NCI-H82 treated with DMSO at 0.1 percent for 48 hours (cell line): Measurements from ENCODE around the gene USE1.

Experiments used
- DNase-seq: peaks from one replicate; lab custom pipeline; 2025; ENCODE audit not compliant: unreplicated experiment; lab: John Stamatoyannopoulos, UW

USE1 gene

DNA sequence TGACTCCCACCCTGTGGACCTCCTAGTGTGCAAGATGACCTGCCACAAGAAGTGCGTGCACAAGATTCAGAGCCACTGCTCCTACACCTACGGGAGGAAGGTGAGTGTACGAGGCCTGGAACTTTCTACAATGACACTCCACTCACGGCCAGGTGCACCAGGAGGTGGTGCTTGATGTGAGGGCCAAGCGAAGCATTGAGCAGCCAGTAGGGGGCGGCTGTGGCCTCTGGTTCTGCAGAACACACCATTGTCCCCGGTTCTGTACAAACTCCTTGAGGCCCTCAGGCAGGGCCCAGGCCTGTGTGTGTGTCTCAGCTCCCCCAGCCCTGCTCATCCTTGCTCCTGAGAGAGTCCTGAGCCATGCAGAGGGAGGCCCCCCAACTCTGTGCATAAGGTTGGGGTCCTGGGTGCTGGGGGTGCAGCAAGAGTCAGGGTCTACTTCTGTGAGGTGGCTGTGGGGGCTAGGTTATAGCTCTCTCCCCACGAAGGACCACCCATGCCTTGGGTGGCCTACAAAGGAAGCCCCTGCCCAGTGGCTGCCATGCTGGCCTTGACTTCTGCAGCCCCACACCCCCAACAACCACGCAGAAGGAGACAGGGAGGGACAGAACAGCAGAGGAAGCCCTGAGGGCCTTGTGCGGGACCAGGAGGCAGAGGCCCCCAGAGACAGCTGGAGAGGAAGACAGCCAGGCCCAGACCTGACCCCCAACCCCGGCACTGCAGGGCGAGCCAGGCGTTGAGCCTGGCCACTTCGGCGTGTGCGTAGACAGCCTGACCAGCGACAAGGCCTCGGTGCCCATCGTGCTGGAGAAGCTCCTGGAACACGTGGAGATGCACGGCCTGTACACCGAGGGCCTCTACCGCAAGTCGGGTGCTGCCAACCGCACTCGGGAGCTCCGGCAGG lies 9.7 kb upstream of the USE1 start:
- peak; percentile 19 for DNase-seq

DNA sequence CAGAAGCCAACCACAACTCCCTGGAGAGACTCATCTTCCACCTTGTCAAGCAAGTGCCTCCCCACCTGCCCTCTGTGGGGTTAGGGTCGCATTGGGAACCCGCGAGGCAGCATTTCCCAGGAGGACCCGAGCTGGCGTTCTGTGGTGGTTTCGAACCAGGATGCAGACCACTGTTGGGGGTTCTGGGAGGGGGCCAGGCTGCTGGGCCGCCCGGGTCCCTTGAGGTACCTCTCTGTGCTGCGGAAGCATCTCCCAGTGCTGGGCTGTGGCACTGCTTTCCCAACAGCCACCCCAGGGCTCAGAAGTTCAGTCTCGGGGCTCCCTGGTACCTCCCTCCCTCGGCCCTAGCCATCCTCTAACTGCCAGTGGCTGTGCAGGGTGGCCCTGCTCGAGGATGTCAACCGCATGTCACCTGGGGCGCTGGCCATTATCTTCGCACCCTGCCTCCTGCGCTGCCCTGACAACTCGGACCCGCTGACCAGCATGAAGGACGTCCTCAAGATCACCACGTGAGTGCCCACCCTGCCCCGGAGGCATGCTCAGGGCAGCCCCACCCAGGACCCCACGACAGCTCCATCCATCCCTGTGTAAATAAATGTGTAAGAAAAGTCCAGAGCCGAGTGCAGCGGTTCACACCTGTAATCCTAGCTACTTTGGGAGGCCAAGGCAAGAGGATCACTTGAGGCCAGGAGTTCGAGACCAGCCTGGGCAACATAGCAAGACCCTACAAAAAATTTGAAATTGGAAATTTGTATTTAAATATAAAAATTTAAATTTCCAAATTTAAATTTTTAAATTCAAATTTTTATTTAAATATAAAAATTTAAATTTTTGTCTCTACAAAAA lies 8.2 kb upstream of the USE1 start:
- no peak for DNase-seq

DNA sequence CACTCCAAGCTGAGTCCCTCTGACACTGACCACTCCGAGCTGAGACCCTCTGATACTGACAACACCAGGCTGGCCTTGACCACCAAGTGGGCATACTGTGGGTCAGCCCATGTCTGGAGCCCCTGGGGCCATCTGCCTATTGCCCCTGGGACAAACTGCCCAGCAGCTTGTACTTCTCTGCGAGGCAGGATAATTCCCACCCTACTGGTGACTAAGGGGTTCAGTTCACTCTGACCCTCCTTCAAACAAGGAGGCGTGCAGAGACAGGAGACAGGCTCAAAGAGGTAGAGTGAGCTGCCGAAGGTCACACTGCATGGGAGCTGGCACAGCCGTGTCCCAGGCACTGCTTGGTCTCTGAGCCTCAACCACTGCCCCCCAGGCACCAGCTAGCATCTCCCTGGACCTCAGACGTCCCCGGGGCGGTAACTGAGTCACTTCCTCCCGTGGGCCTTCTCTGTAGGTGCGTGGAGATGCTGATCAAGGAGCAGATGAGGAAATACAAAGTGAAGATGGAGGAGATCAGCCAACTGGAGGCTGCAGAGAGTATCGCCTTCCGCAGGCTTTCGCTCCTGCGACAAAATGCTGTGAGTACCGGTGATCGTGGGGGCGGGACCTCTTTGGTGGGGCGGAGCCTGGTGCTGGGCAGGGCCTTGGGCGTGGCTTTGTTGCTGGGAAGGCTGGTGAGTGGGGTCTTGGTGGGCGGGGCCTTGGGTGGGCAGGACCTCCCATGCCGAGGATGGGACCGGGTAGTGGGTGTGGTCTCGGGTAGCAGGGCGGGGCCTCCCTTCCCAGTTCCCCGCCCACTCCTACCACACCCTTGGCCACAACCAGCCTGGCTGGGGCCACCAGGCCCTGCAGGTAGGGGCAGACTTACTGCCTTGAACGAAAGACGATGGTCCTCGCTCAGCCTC lies 5.8 kb upstream of the USE1 start:
- DNase-seq: peak; percentile 60

DNA sequence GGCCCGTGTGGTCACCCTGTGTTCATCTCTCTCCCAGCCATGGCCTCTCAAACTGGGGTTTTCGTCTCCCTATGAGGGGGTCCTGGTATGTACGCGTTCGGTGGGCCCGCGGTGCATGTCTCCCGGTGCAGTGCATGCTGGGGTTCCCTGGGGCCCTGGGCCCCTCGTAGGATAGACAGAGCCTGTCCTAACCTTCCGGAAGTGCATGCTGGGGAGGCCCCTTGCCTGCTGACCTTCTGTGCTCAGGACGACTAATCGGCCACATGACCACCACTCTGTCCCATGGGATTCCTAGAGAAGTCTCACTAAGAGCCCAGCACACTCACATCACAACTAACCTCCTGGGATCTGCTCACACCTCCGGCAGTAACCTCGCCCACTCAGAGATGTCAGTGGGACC lies 4.9 kb upstream of the USE1 start:
- DNase-seq: no peak

DNA sequence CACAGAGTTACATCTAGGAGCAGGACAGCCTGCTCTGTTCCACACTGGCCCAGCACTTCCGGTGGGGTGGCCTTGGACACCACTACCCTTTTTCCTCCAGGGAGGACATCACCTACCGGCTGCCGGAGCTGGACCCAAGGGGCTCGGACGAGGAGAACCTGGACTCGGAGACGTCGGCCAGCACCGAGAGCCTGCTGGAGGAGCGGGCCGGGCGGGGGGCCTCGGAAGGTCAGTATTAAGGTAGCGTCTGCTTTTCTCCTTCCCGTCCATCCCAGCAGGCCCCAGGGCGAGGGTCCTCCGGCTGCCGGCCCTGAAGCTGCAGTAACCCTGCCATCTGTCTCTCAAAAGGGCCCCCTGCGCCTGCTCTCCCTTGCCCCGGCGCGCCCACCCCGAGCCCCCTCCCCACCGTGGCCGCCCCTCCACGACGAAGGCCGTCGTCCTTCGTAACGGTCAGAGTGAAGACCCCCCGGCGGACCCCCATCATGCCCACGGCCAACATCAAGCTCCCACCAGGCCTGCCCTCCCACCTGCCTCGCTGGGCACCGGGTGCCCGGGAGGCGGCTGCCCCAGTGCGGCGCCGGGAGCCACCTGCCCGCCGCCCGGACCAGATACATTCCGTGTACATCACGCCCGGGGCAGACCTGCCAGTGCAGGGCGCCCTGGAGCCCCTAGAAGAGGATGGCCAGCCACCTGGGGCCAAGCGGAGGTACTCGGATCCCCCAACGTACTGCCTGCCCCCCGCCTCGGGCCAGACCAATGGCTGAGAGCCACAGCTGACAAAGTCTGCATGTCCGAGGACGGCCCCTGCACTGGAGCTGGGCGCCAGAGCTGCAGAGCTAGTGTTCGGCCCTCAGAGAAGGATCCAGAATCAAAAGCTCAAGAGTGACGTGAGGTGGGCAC lies 3.4 kb upstream of the USE1 start:
- DNase-seq: no peak

DNA sequence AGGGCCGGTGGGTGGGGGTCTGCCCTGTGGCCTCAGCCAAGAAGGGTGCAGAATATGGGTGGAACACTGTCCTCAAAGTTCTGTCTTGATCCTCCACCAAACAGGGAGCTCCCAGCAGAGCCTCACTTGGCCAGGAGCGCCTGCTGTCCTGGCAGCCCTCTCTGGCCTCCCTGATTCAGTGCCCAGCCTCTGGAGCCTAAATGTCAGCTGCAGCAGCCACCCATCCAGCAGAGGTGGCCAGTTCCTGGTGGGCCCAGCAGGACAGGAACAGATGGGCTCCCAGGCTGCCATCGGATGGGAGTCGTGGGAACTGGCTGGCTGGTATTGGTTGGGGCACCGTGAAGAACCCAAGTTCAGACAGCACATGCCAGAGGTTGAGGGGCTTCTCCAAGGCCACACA lies 1.8 kb upstream of the USE1 start:
- no peak for DNase-seq

DNA sequence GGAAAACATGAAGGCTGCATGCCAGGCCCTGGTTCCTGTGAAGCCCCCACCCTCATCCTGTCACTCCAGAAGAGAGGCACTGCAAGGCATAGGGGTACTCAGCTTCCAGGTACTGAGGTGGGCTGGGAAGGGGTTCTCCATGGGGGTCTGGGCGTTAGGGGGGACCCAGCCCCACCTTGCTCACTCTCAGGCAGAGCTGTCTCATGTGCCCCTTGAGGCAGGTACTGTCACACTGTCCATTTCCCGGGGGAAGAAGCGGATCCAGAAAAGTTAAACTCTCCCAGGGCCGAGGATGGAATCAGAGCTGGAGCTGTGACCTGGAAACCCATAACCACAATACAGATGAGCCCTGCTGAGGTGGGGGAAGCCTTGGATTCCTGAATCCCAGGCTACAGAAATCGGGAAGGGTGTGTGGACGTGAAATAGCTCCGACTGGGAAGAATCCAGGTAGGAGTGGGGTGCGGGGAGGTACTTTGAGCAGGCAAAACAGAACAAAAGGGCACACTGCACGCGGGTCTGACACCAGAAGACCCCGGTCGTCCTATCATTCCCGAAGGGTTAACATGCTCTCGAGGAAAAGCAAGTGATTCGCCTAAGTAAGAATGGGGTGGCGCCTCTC lies 540 bp upstream of the USE1 start:
- DNase-seq: no peak

DNA sequence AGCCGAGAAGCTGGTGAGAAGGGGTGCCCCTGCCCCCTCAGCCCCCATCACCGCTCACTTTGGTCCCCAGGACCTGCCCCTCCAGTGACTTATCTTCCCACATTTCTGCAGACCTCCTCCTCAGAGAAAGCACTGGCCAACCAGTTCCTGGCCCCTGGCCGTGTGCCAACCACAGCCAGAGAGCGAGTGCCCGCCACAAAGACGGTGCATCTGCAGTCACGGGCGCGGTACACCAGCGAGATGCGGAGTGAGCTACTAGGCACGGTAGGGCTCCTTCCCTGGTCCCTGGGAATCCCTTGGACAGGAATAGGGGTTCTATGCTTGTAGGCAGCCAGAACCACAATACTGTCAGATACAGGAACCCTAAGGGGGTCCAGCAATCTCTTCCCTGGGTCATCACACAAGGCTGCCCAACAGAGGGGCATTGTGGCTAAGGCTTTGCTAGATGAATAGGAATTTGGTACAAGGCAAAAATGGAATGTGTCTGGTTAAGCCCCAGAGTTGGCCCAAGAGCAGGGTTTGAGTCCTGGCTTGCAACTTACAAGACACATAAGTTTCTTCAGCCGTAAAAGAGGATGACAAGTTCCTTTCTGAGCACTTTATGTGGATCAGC lies 1.0 kb downstream of the USE1 start:
- no peak for DNase-seq

DNA sequence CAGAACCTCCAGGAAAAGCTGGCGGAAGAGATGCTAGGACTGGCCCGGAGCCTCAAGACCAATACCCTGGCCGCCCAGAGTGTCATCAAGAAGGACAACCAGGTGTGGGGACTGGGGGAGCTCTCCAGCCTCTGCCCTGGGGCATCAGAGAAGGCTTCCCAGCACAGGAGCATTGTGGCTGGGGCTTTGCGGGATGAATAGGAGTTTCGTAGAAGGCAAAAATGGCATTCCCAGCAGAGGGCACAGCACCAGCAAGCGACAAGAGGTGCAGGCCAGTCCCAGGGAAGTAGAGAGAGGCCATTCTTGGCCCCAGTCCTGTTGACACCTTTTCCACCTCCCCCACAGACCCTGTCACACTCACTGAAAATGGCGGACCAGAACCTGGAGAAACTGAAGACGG lies 4.1 kb downstream of the USE1 start:
- DNase-seq: no peak

DNA sequence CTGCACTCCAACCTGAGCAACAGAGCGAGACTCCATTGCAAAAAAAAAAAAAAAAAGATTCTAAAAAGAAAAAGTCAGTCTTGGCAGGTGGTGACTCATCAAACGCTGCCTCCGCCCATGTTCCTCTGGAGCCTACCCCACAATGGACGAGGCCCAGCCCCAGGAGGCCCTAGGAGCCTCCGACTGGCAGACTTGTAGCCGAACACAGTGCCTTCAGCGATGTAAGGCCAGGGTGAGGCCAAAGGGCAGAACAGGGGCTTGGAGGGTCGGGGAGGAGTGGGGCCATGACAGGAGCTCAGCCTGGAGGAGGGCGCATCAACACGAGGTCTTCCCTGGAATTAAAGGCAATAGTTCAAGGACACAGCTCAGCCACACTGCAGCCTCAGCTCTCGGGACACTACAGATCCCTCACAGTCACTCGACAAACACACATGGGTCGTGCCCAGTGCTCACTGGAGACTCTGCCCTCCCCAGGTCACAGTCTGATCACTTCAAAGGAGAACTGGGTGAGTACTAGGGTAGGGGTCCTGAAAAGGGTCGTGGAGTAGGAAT lies 5.1 kb downstream of the USE1 start:
- DNase-seq: no peak

DNA sequence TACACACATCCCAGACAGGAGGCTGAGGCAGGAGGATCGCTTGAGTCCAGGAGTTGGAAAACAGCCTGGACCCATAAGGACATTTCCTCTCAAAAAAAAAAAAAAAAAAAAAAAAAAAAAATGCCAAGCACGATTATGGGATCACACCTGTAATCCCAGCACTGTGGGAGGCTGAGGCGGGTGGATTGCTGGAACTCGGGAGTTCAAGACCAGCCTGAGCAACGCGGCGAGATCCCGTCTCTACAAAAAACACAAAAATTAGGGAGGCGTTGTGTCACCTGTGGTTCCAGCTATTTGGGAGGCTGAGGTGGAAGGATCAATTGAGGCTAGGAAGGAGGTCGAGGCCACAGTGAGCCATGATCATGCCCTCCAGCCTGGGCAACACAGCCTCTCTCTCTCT lies 9.9 kb downstream of the USE1 start:
- no peak for DNase-seq

DNA sequence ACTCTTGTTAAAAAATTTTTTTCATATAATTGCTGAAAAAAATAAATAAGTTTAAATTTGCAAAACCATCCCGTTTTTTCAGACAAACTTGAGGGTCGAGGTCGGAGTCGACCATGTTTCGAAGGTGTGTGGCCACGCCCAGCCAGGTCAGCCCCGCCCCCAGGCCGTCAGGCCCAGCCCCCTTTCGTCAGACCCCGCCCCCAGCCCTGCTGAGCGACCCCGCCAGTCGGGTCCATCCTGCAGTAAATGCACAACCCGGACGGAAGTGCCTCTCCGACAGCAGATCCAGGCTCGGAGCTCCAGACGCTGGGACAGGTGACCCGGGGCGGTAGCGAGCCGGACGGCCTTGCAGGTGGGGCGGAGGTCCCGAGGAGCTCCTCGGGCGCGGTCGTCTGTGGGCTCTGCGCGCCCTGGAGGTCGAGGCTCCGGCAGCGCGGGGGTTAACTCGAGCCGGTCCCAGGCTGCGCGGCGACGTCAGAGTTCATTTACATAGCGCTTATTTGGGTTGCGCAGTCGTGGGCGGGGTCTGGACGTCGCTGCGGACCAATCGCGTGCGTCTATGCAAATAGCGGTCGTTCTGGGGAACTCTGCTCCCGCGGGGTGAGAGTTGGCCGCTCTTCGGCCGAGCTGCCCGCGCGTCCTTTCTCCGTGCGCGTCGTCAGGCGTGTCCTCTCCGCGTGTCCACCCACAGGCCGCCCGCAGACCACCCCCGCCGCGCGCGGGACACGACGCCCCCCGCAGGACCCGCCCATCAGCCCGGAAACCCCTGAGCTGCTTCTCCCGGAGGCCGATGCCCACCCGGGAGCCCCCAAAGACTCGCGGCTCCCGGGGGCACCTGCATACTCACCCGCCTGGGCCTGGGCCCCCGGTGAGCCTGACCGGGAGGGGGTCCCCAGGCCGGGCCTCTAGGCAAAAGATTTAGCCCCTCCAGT lies 11.1 kb downstream of the USE1 start, which contains the start of gene OCEL1:
OCEL1 (plus strand) TSS at position 225 of the 932 bp plus-strand sequence; CDS start at position 247, 22 bp downstream.
- peak; percentile 97 for DNase-seq

DNA sequence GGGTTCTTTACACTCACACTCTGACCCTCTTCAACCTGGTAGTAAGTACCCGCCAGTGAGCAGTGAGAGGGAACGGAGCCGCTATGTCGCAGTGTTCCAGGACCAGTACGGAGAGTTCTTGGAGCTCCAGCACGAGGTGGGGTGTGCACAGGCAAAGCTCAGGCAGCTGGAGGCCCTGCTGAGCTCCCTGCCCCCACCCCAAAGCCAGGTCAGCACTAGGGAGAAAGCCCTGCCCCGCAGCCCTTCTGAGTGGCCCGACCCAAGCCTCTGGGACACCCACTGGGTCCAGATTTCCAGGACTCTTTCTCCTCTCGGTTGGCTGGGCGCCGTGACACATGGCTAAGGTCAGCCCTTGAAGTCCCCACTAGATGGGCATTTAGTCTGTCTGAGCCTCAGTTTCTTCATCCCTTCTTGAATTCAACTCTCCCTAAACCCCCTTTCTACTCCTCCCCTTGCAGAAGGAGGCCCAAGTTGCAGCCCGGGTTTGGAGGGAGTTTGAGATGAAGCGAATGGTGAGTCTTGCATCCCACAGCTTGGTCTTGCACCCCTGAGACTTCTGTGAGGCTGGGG lies 12.7 kb downstream of the USE1 start:
- no peak for DNase-seq

DNA sequence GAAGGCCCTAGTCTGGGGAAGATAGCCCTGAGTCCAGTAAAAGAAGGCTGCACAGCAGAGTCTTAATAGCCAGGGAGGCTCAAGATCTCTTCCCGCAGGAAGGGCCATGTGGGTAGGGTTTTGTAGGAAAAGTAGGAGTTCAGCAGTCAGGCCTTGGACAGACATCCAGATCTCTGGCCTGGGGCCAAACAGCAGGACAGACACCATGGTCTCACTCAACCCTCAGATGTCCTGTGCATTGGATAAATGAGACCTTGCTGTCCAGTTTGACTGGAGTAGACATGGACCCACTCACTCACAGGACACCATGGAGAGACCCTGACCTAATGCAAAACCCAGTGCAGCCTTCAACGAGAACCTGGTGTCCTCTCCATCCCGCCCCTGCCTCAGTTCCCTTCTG lies 14.7 kb downstream of the USE1 start:
- DNase-seq: no peak

DNA sequence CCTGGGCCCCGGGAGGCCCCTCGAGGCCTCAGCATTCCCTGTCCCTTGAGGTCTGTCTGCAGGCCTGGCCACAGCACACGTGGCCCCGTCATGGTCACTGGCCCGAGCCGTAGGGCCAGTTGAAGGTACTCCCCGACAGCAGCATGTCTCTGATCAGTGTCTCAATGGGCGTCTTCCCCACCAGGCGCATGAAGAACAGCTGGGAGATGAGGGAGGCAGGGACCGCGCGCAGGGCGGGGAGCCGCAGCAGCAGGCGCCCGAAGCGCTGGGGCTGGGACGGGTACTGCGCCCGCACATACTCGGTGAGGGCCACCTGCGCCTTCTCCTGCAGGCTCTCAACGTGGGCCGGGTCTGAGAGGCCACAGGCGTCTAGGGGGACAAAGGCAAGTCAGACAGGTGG lies 17.1 kb downstream of the USE1 start:
- no peak for DNase-seq

DNA sequence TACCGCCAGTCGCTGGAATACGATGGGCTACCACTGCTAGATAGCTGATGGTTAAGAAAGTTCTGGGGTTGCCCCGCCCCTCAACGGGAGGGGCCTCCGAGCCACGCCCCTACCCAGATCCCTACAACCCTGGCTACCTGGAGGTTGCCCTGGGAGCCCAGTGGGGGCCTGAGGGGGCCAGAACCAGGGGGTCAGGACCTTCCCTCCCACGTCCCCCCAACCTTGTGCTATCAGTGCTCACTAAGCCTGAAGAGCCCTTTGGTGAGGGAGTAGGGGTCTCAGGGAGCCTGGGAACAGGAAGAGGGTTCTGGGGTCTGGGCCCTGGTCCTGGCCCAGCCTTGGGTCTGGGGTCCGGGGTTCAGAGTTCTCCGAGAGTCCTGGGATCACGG lies 19.7 kb downstream of the USE1 start:
- peak; percentile 86 for DNase-seq

DNA sequence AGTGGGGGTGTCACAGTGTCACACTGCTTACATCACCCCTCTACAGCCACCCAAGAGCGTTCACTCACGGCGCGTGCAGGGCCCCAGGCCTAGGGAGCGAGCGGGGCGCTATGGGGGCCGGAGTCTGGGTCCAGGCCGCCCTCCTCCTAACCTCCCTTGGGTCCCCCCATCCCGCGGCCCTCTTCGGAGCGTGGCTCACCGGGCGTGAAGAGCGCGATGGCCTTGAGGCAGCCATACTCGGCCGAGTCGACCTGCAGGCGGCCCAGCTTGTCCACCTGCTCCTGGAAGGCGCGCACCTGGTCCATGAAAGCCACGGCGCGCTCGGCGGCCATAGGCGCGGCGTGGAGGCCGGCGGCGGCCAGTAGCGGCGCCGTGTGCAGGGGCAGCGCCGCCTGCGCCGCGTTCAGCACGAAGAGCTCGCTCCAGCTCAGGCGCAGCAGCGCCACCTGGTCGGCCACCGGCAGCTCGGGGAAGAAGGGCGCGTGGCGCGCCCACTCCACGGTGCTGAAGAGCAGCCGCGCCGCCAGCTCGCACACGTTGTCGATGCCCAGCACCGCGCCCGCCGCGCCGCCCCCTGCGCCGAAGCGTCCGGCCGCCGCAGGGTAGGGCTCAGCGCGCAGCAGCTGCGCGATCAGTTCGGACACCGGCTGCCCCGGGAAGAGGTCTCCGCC lies 20.3 kb downstream of the USE1 start:
- DNase-seq: no peak
